Astrocyte (in vitro differentiated cells and primary cell): ENCODE measurements around the gene FEZ2. TPM values are rescaled to one million over a fixed set of nuclear protein-coding genes. Genes with fewer than 3 reads are reported as not detected.

Experiments
- DNase-seq: peaks from one replicate; pipeline ENCODE4 v3.0.0-alpha.2; 2010; ENCODE audit warnings: low read depth
- FAIRE-seq: peaks from 2 replicates; lab custom pipeline; 2011; peaks lifted over from hg19 to GRCh38; lab: Jason Lieb, UNC
- H2AFZ ChIP-seq: 2 replicates; pipeline ENCODE4 v1.6.0; 2012; ENCODE audit warnings: low read depth, low read length, inconsistent platforms
- H3K27ac ChIP-seq: 2 replicates; pipeline ENCODE4 v1.5.1; 2011; ENCODE audit warnings: low read depth, low read length, inconsistent platforms
- H3K27me3 ChIP-seq: 2 replicates; pipeline ENCODE4 v1.6.0; 2011; ENCODE audit warnings: low read length, inconsistent platforms; ENCODE audit not compliant: insufficient read depth
- H3K36me3 ChIP-seq: 2 replicates; pipeline ENCODE4 v1.5.1; 2011; ENCODE audit warnings: low read length, inconsistent platforms; ENCODE audit not compliant: insufficient read depth
- H3K4me1 ChIP-seq: 2 replicates; pipeline ENCODE4 v1.5.1; 2011; ENCODE audit warnings: low read length, inconsistent platforms; ENCODE audit not compliant: insufficient read depth
- H3K4me2 ChIP-seq: 2 replicates; pipeline ENCODE4 v1.6.0; 2012; ENCODE audit warnings: low read length, inconsistent platforms
- H3K4me3 ChIP-seq: 2 replicates; pipeline ENCODE4 v1.5.1; 2011; ENCODE audit warnings: low read depth, mild to moderate bottlenecking, low read length, inconsistent platforms; ENCODE audit not compliant: insufficient read depth
- H3K79me2 ChIP-seq: 2 replicates; pipeline ENCODE4 v1.6.0; 2012; ENCODE audit warnings: mild to moderate bottlenecking, low read length, inconsistent platforms; ENCODE audit not compliant: insufficient read depth
- H3K9ac ChIP-seq: 2 replicates; pipeline ENCODE4 v1.6.0; 2012; ENCODE audit warnings: mild to moderate bottlenecking, low read length, inconsistent platforms
- H3K9me3 ChIP-seq: 2 replicates; pipeline ENCODE4 v1.5.1; 2012; ENCODE audit warnings: low read depth, mild to moderate bottlenecking, low read length, inconsistent platforms; ENCODE audit not compliant: insufficient read depth
- H4K20me1 ChIP-seq: 2 replicates; pipeline ENCODE4 v1.6.0; 2012; ENCODE audit warnings: low read length, inconsistent platforms; ENCODE audit not compliant: insufficient read depth
- H3K27ac Mint-ChIP-seq: one replicate; pipeline ENCODE4 v1.8.0; 2021; ENCODE audit warnings: mild to moderate bottlenecking, mixed read lengths; ENCODE audit not compliant: unreplicated experiment
- H3K27me3 Mint-ChIP-seq: one replicate; pipeline ENCODE4 v1.8.0; 2021; ENCODE audit warnings: low read depth, mixed read lengths; ENCODE audit not compliant: unreplicated experiment
- H3K36me3 Mint-ChIP-seq: one replicate; pipeline ENCODE4 v1.8.0; 2021; ENCODE audit warnings: low read depth, mixed read lengths; ENCODE audit not compliant: unreplicated experiment
- H3K4me1 Mint-ChIP-seq: one replicate; pipeline ENCODE4 v1.8.0; 2021; ENCODE audit warnings: low read depth, mixed read lengths; ENCODE audit not compliant: unreplicated experiment
- H3K4me3 Mint-ChIP-seq: one replicate; pipeline ENCODE4 v1.8.0; 2021; ENCODE audit warnings: mild to moderate bottlenecking, moderate library complexity, mixed read lengths; ENCODE audit not compliant: unreplicated experiment
- H3K9me3 Mint-ChIP-seq: one replicate; pipeline ENCODE4 v1.8.0; 2021; ENCODE audit warnings: mild to moderate bottlenecking, mixed read lengths; ENCODE audit not compliant: unreplicated experiment
- EZH2 ChIP-seq: IDR thresholded peaks from 2 replicates; pipeline ENCODE4 v1.6.1; 2012; ENCODE audit warnings: mild to moderate bottlenecking, low read length, inconsistent platforms; ENCODE audit not compliant: insufficient read depth
- total RNA-seq: library from RNA; stranded (reverse); gene quantifications from 2 replicates; pipeline ENCODE4 v1.2.1, GENCODE V29; 2021
- TF ChIP-seq, protein P1 (sequence below): IDR thresholded peaks from 2 replicates; pipeline ENCODE4 v1.5.1; 2011; ENCODE audit warnings: low read depth, mild to moderate bottlenecking, inconsistent platforms, low read length, moderate library complexity; ENCODE audit not compliant: insufficient read depth

FEZ2 gene
- total RNA-seq, 1 donor from 2014 or later = 45.0 TPM

GRCh38 chr2:36567711-36568408 is 30.1 kb downstream of the FEZ2 start:
- Mint-ChIP-seq H3K36me3 (peaks cover 9% of the 10 kb centered on the region), H3K9me3 (no peaks in the 10 kb centered on the region), H3K27me3 (no peaks in the 10 kb centered on the region), H3K4me1 (peaks cover 52% of the 10 kb centered on the region), H3K27ac (peak overlapping the region; percentile 1), H3K4me3 (no peak overlapping the region)
- Histone ChIP-seq H3K79me2 (peaks cover 73% of the 10 kb centered on the region), H4K20me1 (no peaks in the 10 kb centered on the region), H3K36me3 (peaks cover 14% of the 10 kb centered on the region), H3K27ac (peak overlapping the region; percentile 95), H3K4me1 (peaks cover 48% of the 10 kb centered on the region), H3K9me3 (no peaks in the 10 kb centered on the region), H3K4me3 (no peak overlapping the region), H3K9ac (peak overlapping the region; percentile 50), H3K4me2 (peak overlapping the region; percentile 81), H3K27me3 (no peaks in the 10 kb centered on the region), H2AFZ (no peak overlapping the region)
- DNase-seq (no peak), FAIRE-seq (no peak)
- TF ChIP-seq EZH2 = no peak
- TF ChIP-seq, protein P1, sequence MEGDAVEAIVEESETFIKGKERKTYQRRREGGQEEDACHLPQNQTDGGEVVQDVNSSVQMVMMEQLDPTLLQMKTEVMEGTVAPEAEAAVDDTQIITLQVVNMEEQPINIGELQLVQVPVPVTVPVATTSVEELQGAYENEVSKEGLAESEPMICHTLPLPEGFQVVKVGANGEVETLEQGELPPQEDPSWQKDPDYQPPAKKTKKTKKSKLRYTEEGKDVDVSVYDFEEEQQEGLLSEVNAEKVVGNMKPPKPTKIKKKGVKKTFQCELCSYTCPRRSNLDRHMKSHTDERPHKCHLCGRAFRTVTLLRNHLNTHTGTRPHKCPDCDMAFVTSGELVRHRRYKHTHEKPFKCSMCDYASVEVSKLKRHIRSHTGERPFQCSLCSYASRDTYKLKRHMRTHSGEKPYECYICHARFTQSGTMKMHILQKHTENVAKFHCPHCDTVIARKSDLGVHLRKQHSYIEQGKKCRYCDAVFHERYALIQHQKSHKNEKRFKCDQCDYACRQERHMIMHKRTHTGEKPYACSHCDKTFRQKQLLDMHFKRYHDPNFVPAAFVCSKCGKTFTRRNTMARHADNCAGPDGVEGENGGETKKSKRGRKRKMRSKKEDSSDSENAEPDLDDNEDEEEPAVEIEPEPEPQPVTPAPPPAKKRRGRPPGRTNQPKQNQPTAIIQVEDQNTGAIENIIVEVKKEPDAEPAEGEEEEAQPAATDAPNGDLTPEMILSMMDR = no peak

DNA sequence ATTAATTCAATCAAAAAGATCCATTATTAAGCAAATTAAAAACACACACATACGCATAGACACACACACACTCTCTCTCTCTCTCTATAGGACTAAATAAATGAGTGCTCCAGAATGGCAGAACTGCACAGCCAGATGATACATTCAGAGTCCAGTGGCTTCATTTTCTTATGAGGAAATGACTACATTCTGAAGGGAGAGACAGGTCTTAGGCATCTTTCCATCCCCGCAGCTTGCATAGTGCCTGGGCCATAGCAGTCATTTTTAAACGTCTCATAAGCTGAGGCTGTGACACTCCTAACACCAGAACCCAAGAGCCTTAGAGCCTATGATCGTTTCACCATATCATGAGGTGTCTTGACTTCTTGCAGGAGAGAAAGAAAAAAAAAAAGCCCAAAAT is 31.1 kb downstream of the FEZ2 start:
- peaks cover 71% of the 10 kb centered on the region for H3K79me2 ChIP-seq
- no peaks in the 10 kb centered on the region for H3K27me3 ChIP-seq
- H3K4me3 Mint-ChIP-seq = no peak overlapping the region
- no peak overlapping the region for H3K4me2 ChIP-seq
- FAIRE-seq = no peak
- H3K27ac ChIP-seq = peak overlapping the region; percentile 25
- no peak overlapping the region for H3K9ac ChIP-seq
- peak overlapping the region; percentile 1 for H3K27ac Mint-ChIP-seq
- H3K9me3 Mint-ChIP-seq = no peaks in the 10 kb centered on the region
- DNase-seq = no peak
- no peaks in the 10 kb centered on the region for H3K9me3 ChIP-seq
- no peaks in the 10 kb centered on the region for H4K20me1 ChIP-seq
- TF ChIP-seq EZH2 = no peak
- TF ChIP-seq, protein P1 = no peak
- peaks cover 10% of the 10 kb centered on the region for H3K36me3 ChIP-seq
- H3K4me1 Mint-ChIP-seq = peaks cover 59% of the 10 kb centered on the region
- no peaks in the 10 kb centered on the region for H3K27me3 Mint-ChIP-seq
- H3K4me3 ChIP-seq = no peak overlapping the region
- peaks cover 9% of the 10 kb centered on the region for H3K36me3 Mint-ChIP-seq
- no peak overlapping the region for H2AFZ ChIP-seq
- H3K4me1 ChIP-seq = peaks cover 57% of the 10 kb centered on the region

DNA sequence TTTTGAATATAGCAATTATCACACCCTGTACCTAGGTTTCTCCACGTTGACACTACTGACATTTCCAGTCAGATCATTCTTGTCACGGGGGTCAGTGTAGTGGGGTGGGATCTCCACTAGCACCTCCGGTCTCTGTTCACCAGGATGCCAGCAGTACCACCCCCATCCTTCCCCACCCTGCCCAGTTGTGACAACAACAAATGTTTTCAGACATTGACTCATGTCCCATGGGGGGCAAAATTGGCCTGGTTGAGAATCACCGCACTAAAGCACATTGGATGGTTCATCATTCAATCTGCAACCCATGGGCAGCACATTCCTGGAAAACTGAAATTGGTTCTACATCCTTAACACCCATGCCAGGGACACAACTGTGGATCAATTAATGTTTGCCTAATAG is 32.3 kb downstream of the FEZ2 start:
- H3K36me3 ChIP-seq = peaks cover 10% of the 10 kb centered on the region
- H3K9ac ChIP-seq = no peak overlapping the region
- peaks cover 69% of the 10 kb centered on the region for H3K4me1 Mint-ChIP-seq
- H3K4me3 Mint-ChIP-seq = no peak overlapping the region
- peaks cover 67% of the 10 kb centered on the region for H3K4me1 ChIP-seq
- no peaks in the 10 kb centered on the region for H4K20me1 ChIP-seq
- H3K36me3 Mint-ChIP-seq = peaks cover 9% of the 10 kb centered on the region
- H3K4me2 ChIP-seq = no peak overlapping the region
- no peak overlapping the region for H3K27ac ChIP-seq
- no peak overlapping the region for H3K27ac Mint-ChIP-seq
- H3K27me3 ChIP-seq = no peaks in the 10 kb centered on the region
- H3K79me2 ChIP-seq = peaks cover 60% of the 10 kb centered on the region
- TF ChIP-seq, protein P1 = no peak
- TF ChIP-seq EZH2 = no peak
- H2AFZ ChIP-seq = no peak overlapping the region
- FAIRE-seq (no peak), DNase-seq (no peak)
- H3K9me3 Mint-ChIP-seq = no peaks in the 10 kb centered on the region
- H3K27me3 Mint-ChIP-seq = no peaks in the 10 kb centered on the region
- H3K4me3 ChIP-seq = no peak overlapping the region
- H3K9me3 ChIP-seq = no peaks in the 10 kb centered on the region
